HK-2 (cell line): ENCODE data around the gene KCNJ11.

Experiments
- DNase-seq: peaks from one replicate; pipeline ENCODE4 v3.0.0-alpha.2; 2018; ENCODE audit not compliant: unreplicated experiment

The KCNJ11 gene

GRCh38 chr11:17366495-17366894 is 22.0 kb downstream of the KCNJ11 start:
- DNase-seq, result no peak

- DNase-seq, result peak; percentile 31
Observed at GRCh38 chr11:17354601-17354991, 33.9 kb downstream of the KCNJ11 start.

- DNase-seq, result no peak
Observed at GRCh38 chr11:17353821-17354600, 34.4 kb downstream of the KCNJ11 start.

GRCh38 chr11:17352950-17353820 is 35.3 kb downstream of the KCNJ11 start:
- peak; percentile 49 for DNase-seq

GRCh38 chr11:17351510-17352176 is 36.8 kb downstream of the KCNJ11 start, which contains the start of gene NCR3LG1:
TSS of gene NCR3LG1 (plus strand) at chr11:17351800. CDS start at chr11:17351970, 170 bp downstream.
- peak; percentile 32 for DNase-seq

GRCh38 chr11:17351172-17351509 is 37.3 kb downstream of the KCNJ11 start:
- DNase-seq, result no peak

- no peak for DNase-seq
Observed at GRCh38 chr11:17350455-17351171, 37.8 kb downstream of the KCNJ11 start.

- no peak for DNase-seq
Observed at GRCh38 chr11:17347676-17348075, 40.8 kb downstream of the KCNJ11 start.

- DNase-seq, result peak; percentile 8
Observed at GRCh38 chr11:17343907-17344306, 44.6 kb downstream of the KCNJ11 start.

GRCh38 chr11:17343257-17343656 is 45.2 kb downstream of the KCNJ11 start:
- DNase-seq, result no peak
